Rectal smooth muscle tissue (tissue), 1 donor: ENCODE measurements around the gene TENM4.

Source experiments
- H3K27ac ChIP-seq: one replicate; pipeline ENCODE4 v1.7.0; 2013; ENCODE audit warnings: low read depth, low read length, inconsistent platforms
- H3K27me3 ChIP-seq: one replicate; pipeline ENCODE4 v1.7.0; 2013; ENCODE audit warnings: low read length; ENCODE audit not compliant: control insufficient read depth, insufficient read depth
- H3K36me3 ChIP-seq: one replicate; pipeline ENCODE4 v1.7.0; 2013; ENCODE audit warnings: low read length; ENCODE audit not compliant: control insufficient read depth, insufficient read depth
- H3K4me1 ChIP-seq: one replicate; pipeline ENCODE4 v1.7.0; 2013; ENCODE audit warnings: low read length; ENCODE audit not compliant: control insufficient read depth, insufficient read depth
- H3K4me3 ChIP-seq: one replicate; pipeline ENCODE4 v1.7.0; 2013; ENCODE audit warnings: low read length
- H3K9ac ChIP-seq: one replicate; pipeline ENCODE4 v1.7.0; 2013; ENCODE audit warnings: low read length

The TENM4 gene

GRCh38 chr11:78704811-78705210 is 736.0 kb downstream of the TENM4 start:
- Histone ChIP-seq H3K4me1 (no peaks in the 10 kb centered on the region), H3K27ac (no peak overlapping the region), H3K4me3 (no peak overlapping the region), H3K9ac (no peak overlapping the region), H3K36me3 (no peaks in the 10 kb centered on the region), H3K27me3 (no peaks in the 10 kb centered on the region)

GRCh38 chr11:78699609-78700135 is 741.2 kb downstream of the TENM4 start:
- no peaks in the 10 kb centered on the region for H3K36me3 ChIP-seq
- H3K9ac ChIP-seq = no peak overlapping the region
- no peak overlapping the region for H3K27ac ChIP-seq
- no peaks in the 10 kb centered on the region for H3K27me3 ChIP-seq
- no peak overlapping the region for H3K4me3 ChIP-seq
- no peaks in the 10 kb centered on the region for H3K4me1 ChIP-seq

- no peak overlapping the region for H3K27ac ChIP-seq
Observed at GRCh38 chr11:78698612-78699011, 742.2 kb downstream of the TENM4 start.

GRCh38 chr11:78696177-78696576 is 744.7 kb downstream of the TENM4 start:
- no peak overlapping the region for H3K27ac ChIP-seq
- H3K27me3 ChIP-seq = no peaks in the 10 kb centered on the region
- H3K4me1 ChIP-seq = no peaks in the 10 kb centered on the region
- no peak overlapping the region for H3K9ac ChIP-seq
- no peak overlapping the region for H3K4me3 ChIP-seq
- no peaks in the 10 kb centered on the region for H3K36me3 ChIP-seq

More at GRCh38 chr11:78698612-78699011, 742.2 kb downstream of the TENM4 start:
- Histone ChIP-seq H3K9ac (no peak overlapping the region), H3K27me3 (no peaks in the 10 kb centered on the region), H3K4me1 (no peaks in the 10 kb centered on the region), H3K4me3 (no peak overlapping the region), H3K36me3 (no peaks in the 10 kb centered on the region)

GRCh38 chr11:78694152-78694551 is 746.7 kb downstream of the TENM4 start:
- Histone ChIP-seq H3K9ac (no peak overlapping the region), H3K27me3 (no peaks in the 10 kb centered on the region), H3K4me1 (no peaks in the 10 kb centered on the region), H3K4me3 (no peak overlapping the region), H3K27ac (no peak overlapping the region), H3K36me3 (no peaks in the 10 kb centered on the region)

- Histone ChIP-seq H3K27ac (no peak overlapping the region), H3K4me1 (no peaks in the 10 kb centered on the region), H3K36me3 (no peaks in the 10 kb centered on the region), H3K4me3 (no peak overlapping the region), H3K27me3 (no peaks in the 10 kb centered on the region), H3K9ac (no peak overlapping the region)
Observed at GRCh38 chr11:78691215-78691614, 749.6 kb downstream of the TENM4 start.

- H3K27me3 ChIP-seq = no peaks in the 10 kb centered on the region
- H3K4me3 ChIP-seq = no peak overlapping the region
- H3K9ac ChIP-seq = no peak overlapping the region
- no peaks in the 10 kb centered on the region for H3K4me1 ChIP-seq
- H3K36me3 ChIP-seq = no peaks in the 10 kb centered on the region
- no peak overlapping the region for H3K27ac ChIP-seq
Observed at GRCh38 chr11:78690352-78690987, 750.4 kb downstream of the TENM4 start.

- Histone ChIP-seq H3K27ac (no peak overlapping the region), H3K4me1 (no peaks in the 10 kb centered on the region), H3K4me3 (no peak overlapping the region), H3K9ac (no peak overlapping the region), H3K27me3 (no peaks in the 10 kb centered on the region), H3K36me3 (no peaks in the 10 kb centered on the region)
Observed at GRCh38 chr11:78689585-78690153, 751.2 kb downstream of the TENM4 start.

- Histone ChIP-seq H3K27me3 (no peaks in the 10 kb centered on the region), H3K27ac (no peak overlapping the region), H3K4me1 (no peaks in the 10 kb centered on the region), H3K9ac (no peak overlapping the region), H3K4me3 (no peak overlapping the region), H3K36me3 (no peaks in the 10 kb centered on the region)
Observed at GRCh38 chr11:78689101-78689500, 751.7 kb downstream of the TENM4 start.

- no peaks in the 10 kb centered on the region for H3K4me1 ChIP-seq
- H3K9ac ChIP-seq = no peak overlapping the region
- H3K27ac ChIP-seq = no peak overlapping the region
- no peaks in the 10 kb centered on the region for H3K27me3 ChIP-seq
- no peak overlapping the region for H3K4me3 ChIP-seq
- H3K36me3 ChIP-seq = no peaks in the 10 kb centered on the region
Observed at GRCh38 chr11:78688460-78688859, 752.4 kb downstream of the TENM4 start.

GRCh38 chr11:78685156-78685555 is 755.7 kb downstream of the TENM4 start:
- no peaks in the 10 kb centered on the region for H3K36me3 ChIP-seq
- H3K4me1 ChIP-seq = no peaks in the 10 kb centered on the region
- no peak overlapping the region for H3K9ac ChIP-seq
- H3K27me3 ChIP-seq = no peaks in the 10 kb centered on the region
- no peak overlapping the region for H3K4me3 ChIP-seq
- no peak overlapping the region for H3K27ac ChIP-seq

- H3K27ac ChIP-seq = no peak overlapping the region
Observed at GRCh38 chr11:78684377-78684776, 756.5 kb downstream of the TENM4 start.

GRCh38 chr11:78683774-78684173 is 757.1 kb downstream of the TENM4 start:
- no peak overlapping the region for H3K9ac ChIP-seq
- H3K36me3 ChIP-seq = no peaks in the 10 kb centered on the region
- no peaks in the 10 kb centered on the region for H3K27me3 ChIP-seq
- no peak overlapping the region for H3K27ac ChIP-seq
- H3K4me3 ChIP-seq = no peak overlapping the region
- H3K4me1 ChIP-seq = no peaks in the 10 kb centered on the region

More at GRCh38 chr11:78684377-78684776, 756.5 kb downstream of the TENM4 start:
- Histone ChIP-seq H3K4me3 (no peak overlapping the region), H3K4me1 (no peaks in the 10 kb centered on the region), H3K27me3 (no peaks in the 10 kb centered on the region), H3K9ac (no peak overlapping the region), H3K36me3 (no peaks in the 10 kb centered on the region)
